IPS-18a (cell line): Measurements from ENCODE around the gene TNFSF10.
"Not testable (repeated sequence)": the region's sequence is repeated elsewhere in the genome, so short reads cannot be mapped to it uniquely, and the experiment has no call there.

ENCODE experiments used
- H3K27ac ChIP-seq: one replicate; pipeline ENCODE4 v1.5.1; 2013; ENCODE audit warnings: low read length
- H3K27me3 ChIP-seq: one replicate; pipeline ENCODE4 v1.6.1; 2013; ENCODE audit warnings: mild to moderate bottlenecking, low read length; ENCODE audit not compliant: control insufficient read depth, insufficient read depth
- H3K36me3 ChIP-seq: one replicate; pipeline ENCODE4 v1.6.1; 2013; ENCODE audit warnings: low read depth, low read length; ENCODE audit not compliant: control insufficient read depth
- H3K4me1 ChIP-seq: one replicate; pipeline ENCODE4 v1.6.1; 2013; ENCODE audit warnings: low read depth, low read length; ENCODE audit not compliant: control insufficient read depth
- H3K4me3 ChIP-seq: one replicate; pipeline ENCODE4 v1.5.1; 2013; ENCODE audit warnings: low read length
- H3K9ac ChIP-seq: one replicate; pipeline ENCODE4 v1.6.1; 2013; ENCODE audit warnings: mild to moderate bottlenecking, low read length, moderate library complexity
- H3K9me3 ChIP-seq: one replicate; pipeline ENCODE4 v1.6.1; 2013; ENCODE audit warnings: low read depth, low read length; ENCODE audit not compliant: control insufficient read depth

TNFSF10 gene

DNA sequence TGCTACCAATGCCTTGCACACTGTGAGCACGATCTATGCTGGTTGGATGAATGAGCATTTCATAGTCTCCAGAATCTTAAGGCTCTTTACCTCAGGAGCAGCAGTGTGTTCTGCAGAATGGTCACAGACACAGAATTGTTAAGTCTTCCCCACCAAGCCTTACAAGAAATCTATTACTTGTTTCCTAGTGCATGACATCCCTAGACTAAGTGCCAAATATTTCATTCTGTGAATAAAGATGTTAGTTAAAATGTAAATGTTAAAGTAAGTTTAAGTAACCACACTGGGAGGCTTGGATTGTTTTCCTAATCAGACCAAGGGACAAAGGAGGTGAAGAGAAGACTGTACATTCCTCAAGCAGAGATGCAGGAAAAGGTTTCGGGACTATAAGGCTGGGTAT lies 4.1 kb upstream of the TNFSF10 start:
- H3K27me3 ChIP-seq = no peaks in the 10 kb centered on the region
- no peak overlapping the region for H3K9ac ChIP-seq
- no peaks in the 10 kb centered on the region for H3K9me3 ChIP-seq
- H3K4me3 ChIP-seq = no peak overlapping the region
- no peaks in the 10 kb centered on the region for H3K36me3 ChIP-seq
- no peak overlapping the region for H3K27ac ChIP-seq
- no peaks in the 10 kb centered on the region for H3K4me1 ChIP-seq

DNA sequence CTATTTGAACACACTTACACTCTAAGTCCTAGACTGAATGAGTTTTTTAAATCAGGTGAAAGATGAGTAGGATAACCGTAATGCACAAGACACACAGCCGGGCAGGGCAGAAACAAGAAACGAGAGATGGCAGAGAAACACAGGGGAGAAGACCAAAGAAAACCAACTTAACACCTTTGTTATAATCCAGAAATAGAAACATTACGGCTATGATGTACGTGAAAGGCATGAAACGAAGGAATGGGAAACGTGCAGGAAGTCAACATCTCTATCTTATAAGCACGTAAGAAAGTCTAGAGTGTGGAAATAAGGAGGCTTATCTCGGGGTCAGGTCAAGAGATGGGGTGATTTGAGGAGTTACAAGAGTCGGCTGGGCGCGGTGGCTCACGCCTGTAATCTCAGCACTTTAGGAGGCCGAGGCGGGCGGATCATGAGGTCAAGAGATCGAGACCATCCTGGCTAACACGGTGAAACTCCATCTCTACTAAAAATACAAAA lies 1.9 kb upstream of the TNFSF10 start:
- Histone ChIP-seq H3K4me3 (no peak overlapping the region), H3K9me3 (no peaks in the 10 kb centered on the region), H3K27me3 (no peaks in the 10 kb centered on the region), H3K9ac (no peak overlapping the region), H3K27ac (no peak overlapping the region), H3K4me1 (no peaks in the 10 kb centered on the region), H3K36me3 (no peaks in the 10 kb centered on the region)

DNA sequence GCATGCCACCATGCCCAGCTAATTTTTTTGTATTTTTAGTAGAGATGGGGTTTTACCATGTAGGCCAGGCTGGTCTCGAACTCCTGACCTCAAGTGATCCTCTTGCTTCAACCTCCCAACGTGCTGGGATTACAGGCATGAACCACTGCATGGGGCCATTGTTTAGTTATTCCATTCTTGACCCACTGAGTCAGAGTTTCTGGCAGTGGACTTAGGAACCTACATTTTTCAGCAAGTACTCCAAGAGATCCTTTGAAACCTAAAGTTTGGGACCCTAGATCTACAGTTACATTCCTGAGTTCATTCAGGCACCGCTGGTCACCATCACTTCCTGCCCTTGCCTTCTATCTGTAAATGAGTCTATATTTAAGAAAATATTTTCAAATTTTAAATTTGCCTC lies 1.4 kb upstream of the TNFSF10 start:
- H3K9me3 ChIP-seq = no peaks in the 10 kb centered on the region
- H3K4me3 ChIP-seq = no peak overlapping the region
- H3K27ac ChIP-seq = no peak overlapping the region
- H3K9ac ChIP-seq = no peak overlapping the region
- no peaks in the 10 kb centered on the region for H3K36me3 ChIP-seq
- no peaks in the 10 kb centered on the region for H3K27me3 ChIP-seq
- no peaks in the 10 kb centered on the region for H3K4me1 ChIP-seq

DNA sequence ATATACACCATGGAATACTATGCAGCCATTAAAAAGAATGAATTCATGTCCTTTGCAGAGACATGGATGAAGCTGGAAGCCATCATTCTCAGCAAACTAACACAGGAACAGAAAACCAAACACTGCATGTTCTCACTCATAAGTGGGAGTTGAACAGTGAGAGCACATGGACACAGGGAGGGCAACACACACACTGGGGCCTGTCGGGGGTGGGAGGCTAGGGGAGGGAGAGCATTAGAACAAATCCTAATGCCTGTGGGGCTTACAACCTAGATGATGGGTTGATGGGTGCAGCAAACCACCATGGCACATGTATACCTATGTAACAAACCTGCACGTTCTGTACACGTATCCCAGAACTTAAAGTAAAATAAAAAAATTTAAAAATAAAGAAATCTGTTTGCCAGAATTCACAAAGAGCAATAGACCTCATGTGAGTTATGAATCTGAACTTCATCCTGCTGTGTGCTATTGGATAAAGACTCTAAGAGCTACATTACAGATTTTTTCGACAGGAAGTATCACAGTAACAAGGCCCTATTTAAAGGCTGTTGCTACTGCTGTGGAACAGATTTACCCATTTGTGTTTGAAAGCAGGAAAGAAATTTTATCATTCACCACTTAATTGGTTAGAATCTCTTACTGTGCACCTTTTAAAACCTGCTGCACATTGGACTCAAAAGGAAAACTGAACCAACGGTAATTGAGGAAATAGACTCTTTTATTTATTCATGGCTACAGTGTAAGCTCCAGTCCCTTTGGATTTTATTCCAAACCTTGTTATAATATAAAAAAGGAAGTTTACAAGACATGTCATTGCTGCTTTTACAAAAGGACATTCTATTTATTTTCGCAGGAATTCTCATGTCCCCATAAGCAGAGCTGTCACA lies 1.1 kb downstream of the TNFSF10 start:
- not testable (repeated sequence) for H3K9ac ChIP-seq, H3K27me3 ChIP-seq, H3K27ac ChIP-seq, H3K4me1 ChIP-seq, H3K36me3 ChIP-seq, H3K9me3 ChIP-seq, H3K4me3 ChIP-seq

DNA sequence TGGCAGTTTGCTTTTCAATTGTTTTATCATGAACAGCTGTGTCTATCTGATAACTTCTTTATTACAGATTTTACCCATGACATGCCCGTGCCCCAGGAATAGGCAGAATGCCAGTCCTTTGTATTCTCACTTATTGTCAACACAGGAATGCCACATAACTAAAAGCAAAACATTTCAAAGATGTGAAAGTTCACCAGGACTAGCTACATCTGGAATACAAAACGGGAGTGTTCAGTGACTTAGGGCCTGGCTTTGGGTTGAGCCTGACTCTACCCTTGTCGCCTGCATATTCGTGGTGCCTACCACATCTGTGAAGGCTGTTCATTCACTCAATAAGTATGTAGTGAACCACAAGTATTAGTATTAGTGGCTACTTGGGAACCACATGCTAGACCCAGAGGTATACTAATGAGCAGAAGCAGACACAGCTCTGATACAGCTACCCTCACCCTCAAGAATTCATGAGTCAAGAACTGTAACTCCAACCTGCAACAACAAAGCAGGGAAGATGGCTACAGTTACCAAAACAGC lies 2.9 kb downstream of the TNFSF10 start:
- no peak overlapping the region for H3K9ac ChIP-seq
- no peaks in the 10 kb centered on the region for H3K9me3 ChIP-seq
- H3K4me3 ChIP-seq = no peak overlapping the region
- no peaks in the 10 kb centered on the region for H3K4me1 ChIP-seq
- no peak overlapping the region for H3K27ac ChIP-seq
- H3K27me3 ChIP-seq = no peaks in the 10 kb centered on the region
- H3K36me3 ChIP-seq = no peaks in the 10 kb centered on the region

DNA sequence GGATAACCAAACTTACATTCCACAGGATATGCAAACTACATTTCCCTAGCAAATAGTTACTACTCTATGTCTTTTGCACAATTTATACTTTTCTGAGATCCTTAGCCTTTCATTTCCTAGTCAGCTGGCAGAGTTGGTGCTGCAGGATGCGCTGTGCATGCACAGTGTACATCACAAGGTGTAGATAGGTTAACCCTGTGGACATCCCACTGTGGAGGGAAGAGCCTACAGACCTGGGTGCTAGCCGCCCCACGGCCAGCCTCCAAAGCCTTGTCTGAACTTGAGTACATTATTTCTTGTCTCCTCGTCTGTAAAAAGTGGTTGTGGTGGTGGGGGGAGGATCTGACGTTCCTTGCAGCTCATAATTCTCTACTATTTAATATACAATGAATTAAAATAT lies 3.5 kb downstream of the TNFSF10 start:
- no peaks in the 10 kb centered on the region for H3K36me3 ChIP-seq
- no peak overlapping the region for H3K4me3 ChIP-seq
- no peak overlapping the region for H3K9ac ChIP-seq

DNA sequence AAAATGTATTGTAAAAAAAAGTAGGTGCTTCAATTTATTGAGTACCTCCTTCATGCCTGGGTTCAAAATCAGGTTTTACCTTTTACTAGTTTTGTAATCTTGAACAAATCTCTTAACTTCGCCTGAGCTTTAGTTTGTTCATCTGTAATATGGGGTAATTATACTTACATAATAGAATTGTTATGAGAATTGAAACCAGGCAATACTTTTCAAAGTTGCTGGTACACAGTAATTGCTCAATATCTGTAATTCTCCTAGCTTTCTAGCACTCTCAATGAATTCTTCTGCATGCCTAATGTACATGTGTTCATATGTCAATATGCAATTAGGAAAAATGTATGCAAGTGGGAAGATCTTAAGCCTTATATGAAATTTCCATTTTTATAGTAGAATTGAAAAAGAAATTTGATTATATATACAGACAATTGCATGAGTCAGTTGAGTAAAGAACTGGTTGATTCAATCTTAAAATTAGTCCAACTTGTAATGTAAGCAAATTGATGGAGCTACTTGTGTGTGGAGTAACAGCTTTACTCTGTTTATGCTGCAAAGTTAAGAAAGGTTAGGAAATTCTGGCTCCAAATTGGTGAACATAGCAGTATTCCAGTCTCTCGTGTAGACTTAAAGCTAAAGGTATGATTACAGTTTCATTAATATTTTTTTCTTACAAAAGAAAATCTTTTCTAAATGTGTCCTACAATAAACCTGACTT lies 4.1 kb downstream of the TNFSF10 start:
- Histone ChIP-seq H3K27ac (no peak overlapping the region), H3K4me3 (no peak overlapping the region), H3K36me3 (no peaks in the 10 kb centered on the region), H3K27me3 (no peaks in the 10 kb centered on the region), H3K9ac (no peak overlapping the region), H3K9me3 (no peaks in the 10 kb centered on the region), H3K4me1 (peaks cover 3% of the 10 kb centered on the region)

More for the DNA sequence above, 3.5 kb downstream of the TNFSF10 start:
- no peak overlapping the region for H3K27ac ChIP-seq
- H3K4me1 ChIP-seq = peaks cover 1% of the 10 kb centered on the region
- no peaks in the 10 kb centered on the region for H3K9me3 ChIP-seq
- H3K27me3 ChIP-seq = no peaks in the 10 kb centered on the region

DNA sequence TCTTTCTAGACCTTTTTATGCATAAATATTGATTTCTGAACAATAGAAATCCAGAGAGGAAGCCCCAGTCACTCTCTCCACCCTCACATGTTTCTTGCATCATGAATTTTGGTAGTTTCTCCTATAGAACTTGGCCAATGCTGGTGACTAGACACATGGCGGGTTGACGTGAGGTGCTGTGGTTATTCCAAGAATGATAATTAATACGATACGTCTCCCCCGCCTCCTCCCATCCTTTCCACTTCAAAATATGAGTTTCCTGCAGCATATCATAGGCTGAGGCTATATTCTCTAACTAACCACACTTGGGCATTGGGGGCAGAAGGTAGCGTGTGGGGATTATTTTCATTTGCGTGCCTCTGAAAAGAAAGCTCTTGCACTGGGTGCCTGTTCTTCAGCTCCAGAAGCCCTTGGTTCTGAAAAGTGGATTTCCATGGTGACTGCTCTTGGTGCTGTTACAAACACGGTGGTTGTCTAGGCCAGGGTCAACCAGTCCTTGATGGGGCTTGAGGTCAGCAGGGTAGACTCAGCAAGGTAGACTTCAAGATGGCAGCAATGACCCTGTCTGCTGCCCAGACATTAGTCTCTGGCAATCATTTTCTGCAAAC lies 5.3 kb downstream of the TNFSF10 start:
- no peaks in the 10 kb centered on the region for H3K27me3 ChIP-seq
- no peak overlapping the region for H3K9ac ChIP-seq
- H3K36me3 ChIP-seq = no peaks in the 10 kb centered on the region
- H3K27ac ChIP-seq = no peak overlapping the region
- no peaks in the 10 kb centered on the region for H3K9me3 ChIP-seq
- H3K4me3 ChIP-seq = no peak overlapping the region
- peaks cover 7% of the 10 kb centered on the region for H3K4me1 ChIP-seq

DNA sequence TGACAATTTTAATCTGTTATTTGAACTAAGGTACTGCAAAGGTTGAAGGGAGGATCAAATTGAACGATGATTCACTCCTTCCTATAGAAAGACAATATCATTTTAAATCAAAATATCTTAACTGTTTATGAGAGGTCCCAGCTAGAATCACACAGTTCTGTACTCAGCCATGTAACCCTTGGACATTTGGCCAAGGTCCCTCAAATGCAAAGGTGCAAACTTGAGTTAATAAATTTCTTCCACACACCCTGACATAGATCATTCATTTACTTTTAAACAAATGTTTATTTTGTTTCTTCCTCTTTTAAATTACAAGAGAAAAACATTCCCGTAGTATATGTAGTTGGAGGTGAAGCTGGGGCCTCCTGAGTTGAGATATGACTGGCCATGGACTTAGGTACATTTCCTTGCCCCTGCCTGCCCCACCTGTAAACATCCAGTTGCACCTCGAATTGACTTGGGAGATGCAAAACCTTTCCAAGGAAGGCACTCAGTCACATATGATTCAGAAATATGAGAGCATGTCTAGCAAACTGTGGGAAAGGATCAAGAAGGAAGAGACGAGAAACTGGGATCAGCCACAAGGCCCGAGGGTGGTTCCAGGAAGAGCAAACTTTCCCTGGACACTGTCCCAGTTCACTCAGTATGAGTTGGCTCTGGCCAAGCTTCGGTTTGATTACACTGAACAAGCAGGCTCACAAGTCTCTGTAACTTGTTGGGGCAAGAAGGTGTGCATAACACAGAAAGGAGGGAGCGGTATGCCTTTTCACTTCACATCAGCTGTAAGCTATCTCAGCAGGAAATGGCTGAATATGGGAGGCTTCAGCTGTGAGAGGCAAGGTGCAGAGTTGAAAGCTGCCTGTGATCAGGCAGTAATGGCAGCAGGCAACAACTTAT lies 6.7 kb downstream of the TNFSF10 start:
- H3K4me3 ChIP-seq = no peak overlapping the region
- no peaks in the 10 kb centered on the region for H3K27me3 ChIP-seq
- H3K4me1 ChIP-seq = peaks cover 7% of the 10 kb centered on the region
- no peaks in the 10 kb centered on the region for H3K36me3 ChIP-seq
- no peaks in the 10 kb centered on the region for H3K9me3 ChIP-seq
- no peak overlapping the region for H3K27ac ChIP-seq
- H3K9ac ChIP-seq = no peak overlapping the region

DNA sequence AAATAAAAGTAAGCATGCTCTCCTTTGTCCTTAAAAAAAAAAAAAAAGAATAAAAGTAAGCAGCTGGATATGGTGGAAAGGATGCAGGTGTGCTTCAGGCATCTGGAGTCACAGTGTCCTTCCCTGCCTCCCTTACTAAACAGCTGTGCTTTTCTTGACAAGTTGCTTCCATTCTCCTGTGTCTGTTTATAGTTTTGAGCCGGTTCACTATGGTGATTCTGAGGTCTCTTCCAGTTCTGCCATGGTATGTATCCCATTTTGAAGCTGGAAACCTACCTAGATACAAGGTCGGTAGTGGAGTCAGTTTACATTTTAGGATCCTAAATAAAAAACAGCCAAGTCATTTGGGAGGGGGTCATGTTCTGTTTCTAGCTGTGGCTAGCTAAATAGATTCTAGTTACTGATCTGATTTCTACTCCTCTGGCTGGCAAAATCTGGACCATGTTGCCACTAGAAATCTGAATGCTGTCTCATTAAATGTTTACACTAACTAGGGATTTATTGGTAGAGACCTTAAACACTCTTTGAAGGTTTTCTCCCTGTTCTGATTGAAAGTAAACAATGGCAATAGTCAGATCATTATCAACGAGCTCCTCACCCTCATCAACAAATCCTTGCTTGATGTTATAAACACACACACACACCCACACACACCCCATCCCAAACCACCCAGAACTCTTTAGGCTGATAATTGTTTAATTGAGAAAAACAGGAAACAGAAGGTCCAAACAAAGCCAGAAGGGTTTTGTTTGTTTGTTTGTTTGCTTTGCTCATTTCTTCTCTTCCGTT lies 7.9 kb downstream of the TNFSF10 start:
- no peak overlapping the region for H3K27ac ChIP-seq

More for the DNA sequence above, 7.9 kb downstream of the TNFSF10 start:
- no peaks in the 10 kb centered on the region for H3K9me3 ChIP-seq
- H3K4me1 ChIP-seq = peaks cover 7% of the 10 kb centered on the region
- H3K9ac ChIP-seq = no peak overlapping the region
- H3K4me3 ChIP-seq = no peak overlapping the region
- no peaks in the 10 kb centered on the region for H3K36me3 ChIP-seq
- H3K27me3 ChIP-seq = no peaks in the 10 kb centered on the region
